ENCODE measurements around the gene AP1M1.

GRCh38 chr19:16206046-16206605 lies 8.4 kb downstream of the AP1M1 start:
- no peak for TF ChIP-seq CTCF (IDR thresholded peaks at IDR 0.05; ENCODE audit: poor library complexity)
- no peak for TF ChIP-seq EZH2phosphoT487 (IDR thresholded peaks at IDR 0.05; ENCODE audit: low read depth, severe bottlenecking, unreplicated experiment)

All from hepatocyte (in vitro differentiated cells).